Activated CD4-positive, CD25-positive, alpha-beta regulatory T cell treated with anti-CD3 and anti-CD28 coated beads, Interleukin-2, amount 50 U/mL, for 16 hours (primary cell): ENCODE measurements around the gene SCN4B.

Experiments
- DNase-seq: peaks from one replicate; pipeline ENCODE4 v3.0.0-alpha.2; 2020; ENCODE audit warnings: low read depth, low spot score

Gene SCN4B

DNA sequence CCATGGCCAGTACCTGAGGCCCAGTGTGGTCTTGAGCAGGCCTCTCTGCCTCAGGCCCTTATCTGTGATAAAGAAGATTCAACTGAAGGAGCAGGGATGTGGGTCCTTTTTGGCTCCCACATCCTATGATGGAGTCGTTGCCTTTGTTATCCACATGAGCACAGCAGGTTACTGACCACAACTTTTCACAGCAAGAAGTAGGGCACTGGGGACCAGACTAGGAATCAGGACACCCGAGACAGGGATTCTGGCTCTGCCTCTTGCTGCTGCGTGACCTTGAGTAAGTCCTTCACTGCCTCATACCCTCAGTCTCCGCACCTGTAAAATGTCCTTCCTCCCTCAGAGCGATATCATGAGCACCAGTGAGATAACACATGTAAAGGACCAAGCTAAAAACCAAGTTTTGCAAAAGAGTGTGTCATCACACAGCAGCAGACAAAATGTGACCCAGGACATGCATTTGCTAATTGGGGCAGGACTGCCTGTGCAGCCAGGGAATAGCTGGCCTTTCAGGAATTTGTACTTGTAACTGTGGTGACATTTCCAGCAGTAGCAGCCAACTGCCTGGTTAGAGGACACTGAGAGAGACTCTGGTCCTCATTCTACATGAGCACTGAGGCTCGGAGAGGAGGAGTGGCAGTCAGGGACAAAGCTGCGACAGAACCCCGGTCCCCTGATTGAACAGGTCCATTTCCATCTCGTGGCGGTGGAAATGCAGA is 52.6 kb downstream of the SCN4B start:
- no peak for DNase-seq

DNA sequence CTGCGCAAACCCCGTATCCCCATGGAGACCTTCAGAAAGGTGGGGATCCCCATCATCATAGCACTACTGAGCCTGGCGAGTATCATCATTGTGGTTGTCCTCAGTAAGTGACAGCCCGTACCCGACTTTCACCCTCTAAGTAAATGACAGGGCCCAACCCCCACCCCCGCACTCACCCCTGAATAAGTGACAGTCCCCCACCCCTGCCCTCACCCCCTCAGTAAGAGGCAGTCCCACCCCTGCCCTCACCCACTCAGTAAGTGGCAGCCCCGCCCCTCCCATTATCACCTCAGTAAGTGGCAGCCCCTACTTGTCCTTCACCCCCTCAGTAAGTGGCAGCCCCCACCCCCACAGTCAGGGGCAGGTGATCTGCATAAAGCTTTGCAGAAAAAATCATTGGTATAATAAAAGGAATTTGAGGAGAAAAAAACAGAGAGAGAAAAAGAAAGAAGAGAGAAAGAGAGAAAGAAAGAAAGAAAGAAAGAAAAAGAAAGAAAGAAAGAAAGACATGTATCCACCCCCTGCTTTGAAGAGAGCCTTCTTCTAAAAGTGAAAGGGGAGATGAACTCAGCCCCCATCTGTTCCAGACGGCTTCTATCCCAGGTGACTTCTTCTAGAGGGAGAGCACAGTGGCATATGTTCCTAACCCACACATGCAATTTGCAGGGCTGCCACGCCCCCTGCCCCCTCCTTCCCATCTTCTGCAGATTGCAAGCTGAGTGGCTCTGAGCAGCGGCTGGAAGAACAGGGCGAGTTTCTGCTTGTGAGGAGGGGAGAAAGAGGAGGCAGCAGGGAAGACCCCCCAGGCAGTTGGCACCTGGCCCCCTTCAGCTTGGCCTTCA is 53.4 kb downstream of the SCN4B start:
- no peak for DNase-seq

DNA sequence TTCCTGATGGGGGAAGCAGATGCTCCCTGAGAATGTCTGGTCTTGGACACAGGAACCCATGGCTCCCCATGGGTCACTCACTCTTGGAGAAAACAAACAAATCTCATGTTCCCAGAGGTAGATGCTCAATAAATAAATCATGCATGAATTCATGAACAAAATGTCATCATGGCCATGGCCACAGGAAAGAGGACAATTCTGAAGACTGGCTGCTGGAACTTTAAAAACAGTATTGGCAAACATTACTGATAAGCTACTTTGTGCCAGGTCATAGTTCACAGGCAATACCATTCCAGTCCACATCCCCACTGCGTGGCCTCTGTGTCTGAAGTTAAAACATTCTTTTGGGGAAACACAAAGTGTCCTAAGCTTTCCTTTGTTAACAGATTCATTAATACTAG is 56.7 kb downstream of the SCN4B start:
- DNase-seq = no peak

DNA sequence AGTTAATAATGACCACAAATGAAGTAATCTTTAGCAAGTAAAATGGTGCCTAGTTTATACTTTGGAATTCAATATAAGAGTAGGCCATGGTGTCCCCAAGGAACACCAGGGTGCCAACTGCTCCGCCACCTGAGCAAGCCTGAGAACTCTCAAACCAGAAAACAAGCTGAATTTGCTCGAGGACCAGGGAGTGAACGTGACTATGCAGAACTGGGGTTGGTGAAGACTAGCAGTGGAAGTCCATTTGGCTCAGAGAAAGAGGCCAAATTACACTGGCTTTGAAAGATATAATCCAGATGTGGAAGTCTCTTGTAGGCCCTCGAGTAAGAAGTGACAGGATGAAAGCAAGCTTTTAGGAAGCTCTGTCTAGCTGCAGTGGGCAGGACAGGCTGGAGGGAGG is 57.1 kb downstream of the SCN4B start:
- DNase-seq = no peak

DNA sequence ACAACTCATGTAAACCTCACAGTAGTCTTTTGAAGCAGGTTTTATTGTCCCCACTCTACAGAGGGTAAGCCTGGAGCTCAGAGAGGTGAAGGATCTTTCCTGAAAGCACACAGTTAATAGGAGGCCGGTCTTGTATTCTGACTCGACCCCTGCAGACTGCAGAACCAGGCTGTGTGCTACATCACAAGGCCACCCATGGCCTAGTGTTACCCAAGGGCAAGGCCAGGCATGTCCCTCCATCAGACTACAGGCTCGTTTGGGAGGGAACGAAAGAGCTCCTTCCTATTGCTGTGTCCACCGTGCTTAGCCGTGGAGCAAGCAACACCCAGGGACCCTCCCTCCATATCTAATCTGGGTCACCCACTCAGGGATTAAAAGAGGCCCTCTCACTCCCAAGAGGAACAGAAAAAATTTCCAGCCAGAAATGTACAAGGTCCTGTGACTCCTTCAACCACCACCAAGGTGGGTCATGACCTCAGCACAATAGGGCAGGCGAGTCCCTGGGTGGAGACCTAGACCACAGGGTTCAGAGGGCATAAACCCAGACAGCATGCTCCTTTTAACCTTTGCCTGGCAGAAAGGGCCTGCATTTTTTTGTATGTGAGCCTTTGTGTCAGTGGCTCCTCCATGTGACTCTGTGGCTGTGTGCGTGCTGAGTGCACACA is 59.6 kb downstream of the SCN4B start:
- no peak for DNase-seq

DNA sequence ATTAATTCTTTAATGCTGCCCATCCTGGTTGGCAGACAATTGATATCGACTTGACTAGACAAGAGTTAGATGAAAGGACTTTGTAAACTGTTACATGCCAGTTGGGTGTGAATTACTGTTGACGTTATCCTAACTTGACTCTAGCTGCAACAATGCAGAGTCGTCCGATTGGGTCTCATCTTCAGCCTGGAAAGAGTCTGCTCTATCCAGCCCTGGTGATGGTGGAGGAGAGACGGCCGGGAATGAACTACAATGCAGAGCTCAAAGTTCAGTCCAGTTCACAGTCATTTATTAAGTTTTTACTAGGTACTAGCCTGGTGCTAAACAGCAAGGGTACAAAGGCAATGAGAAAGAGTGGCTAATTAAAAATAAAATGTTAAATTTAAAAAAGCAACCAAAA is 60.9 kb downstream of the SCN4B start:
- no peak for DNase-seq

DNA sequence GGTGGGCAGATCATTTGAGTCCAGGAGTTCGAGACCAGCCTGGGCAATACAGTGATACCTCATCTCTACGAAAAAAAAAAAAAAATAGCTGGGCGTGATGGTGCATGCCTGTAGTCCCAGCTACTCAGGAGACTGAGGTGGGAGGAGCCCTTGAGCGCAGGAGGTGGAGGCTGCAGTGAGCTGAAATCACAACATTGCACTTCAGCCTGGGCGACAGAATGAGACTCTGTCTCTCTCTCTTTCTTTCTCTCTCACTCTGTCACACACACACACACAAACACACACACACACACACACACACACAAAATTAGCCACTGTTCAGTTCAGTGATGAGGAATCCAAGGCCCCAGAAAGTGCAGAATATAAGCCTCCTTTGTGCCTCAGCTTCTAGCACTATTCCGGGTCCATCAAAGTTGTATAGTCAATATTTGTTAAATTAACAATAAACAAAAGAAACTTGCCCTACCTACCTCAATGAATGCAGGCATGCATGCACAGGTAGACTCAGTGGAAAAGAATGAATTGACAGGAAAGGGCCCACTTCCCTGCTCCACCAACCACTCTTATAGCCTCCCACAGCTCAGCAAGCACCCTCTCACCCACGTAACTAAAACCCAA is 62.0 kb downstream of the SCN4B start:
- DNase-seq = no peak

DNA sequence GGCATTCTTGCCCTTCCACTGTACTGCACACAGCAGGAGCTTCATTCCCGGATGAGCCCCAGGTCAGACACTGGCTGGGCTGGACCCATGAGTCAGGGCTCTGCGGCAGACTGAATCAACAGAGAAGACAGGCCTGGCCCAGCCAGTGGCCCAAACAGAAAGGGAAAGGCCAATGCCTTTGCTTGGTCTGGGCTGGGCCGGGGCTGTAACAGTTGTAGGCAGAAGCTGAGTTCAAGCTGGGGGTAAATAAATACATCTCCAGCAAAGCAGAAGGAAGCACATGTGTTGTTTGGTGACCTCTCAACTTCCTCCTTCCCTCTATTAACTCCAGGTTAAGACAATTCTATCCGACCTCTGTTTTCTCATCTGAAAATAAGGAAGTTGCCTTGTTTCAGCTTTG is 64.1 kb downstream of the SCN4B start:
- DNase-seq = no peak

DNA sequence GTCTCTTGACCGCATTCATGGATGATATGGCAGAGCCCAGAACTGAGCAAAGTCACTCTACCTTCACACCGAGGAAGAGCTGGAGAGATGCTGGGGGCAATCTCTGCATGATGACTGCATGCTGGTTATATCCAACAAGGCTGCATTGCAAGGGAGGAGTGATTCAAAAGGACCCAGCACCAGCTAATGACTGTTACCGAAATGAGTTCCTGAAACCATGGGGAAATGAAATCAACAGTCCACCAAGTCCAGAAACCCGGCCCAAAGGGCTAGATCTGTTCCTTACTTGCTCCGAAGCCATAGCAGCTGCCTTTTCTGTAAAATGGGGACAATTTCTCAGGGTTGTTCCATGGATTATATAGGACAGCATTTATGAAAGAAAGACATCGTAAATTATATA is 64.7 kb downstream of the SCN4B start:
- no peak for DNase-seq

DNA sequence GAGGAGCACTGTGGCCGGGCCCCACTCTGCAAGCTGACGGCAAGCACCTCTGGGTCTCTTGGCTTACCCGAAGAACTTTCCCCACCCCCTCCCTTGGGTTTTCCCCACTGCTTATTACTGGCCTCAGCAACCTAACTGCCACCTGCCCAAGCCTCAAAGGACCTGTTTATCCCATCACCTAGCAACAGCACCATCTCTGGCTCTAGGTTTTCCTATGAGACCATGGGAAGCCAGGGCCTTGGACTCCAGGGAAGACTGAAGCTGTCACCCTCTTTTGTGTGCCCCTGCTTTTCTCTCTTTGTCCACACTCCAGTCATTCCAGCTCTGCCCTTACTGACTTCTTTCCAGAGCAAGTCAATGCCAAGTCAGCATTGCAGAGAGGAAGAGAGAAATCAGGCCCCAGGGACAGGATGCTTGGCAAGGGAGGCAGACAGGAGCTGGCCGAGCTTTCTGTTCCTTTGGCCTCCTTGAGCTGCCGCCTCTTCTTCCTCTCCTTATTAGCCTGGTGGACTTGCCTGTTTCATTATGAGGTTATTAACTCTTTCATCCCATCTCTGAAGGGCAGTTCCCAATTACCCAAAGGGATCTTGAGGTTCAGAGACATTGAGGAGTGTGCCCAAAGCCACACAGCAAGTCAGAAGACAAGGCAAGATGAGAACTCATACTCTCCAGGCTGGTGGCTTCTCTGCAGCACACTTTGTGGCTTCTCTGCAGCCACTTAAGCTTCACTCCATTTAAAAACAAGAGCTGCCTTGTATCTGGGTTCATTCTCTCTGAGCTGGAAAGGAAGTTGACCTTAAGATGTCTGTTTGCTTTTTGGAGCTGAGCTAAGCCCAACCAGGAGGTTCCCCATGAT is 65.5 kb downstream of the SCN4B start, which contains the start of gene SMIM35:
TSS of gene SMIM35 (minus strand) at position 51 of the 856 bp plus-strand sequence. CDS start 206 bp downstream, outside the sequence.
- no peak for DNase-seq

DNA sequence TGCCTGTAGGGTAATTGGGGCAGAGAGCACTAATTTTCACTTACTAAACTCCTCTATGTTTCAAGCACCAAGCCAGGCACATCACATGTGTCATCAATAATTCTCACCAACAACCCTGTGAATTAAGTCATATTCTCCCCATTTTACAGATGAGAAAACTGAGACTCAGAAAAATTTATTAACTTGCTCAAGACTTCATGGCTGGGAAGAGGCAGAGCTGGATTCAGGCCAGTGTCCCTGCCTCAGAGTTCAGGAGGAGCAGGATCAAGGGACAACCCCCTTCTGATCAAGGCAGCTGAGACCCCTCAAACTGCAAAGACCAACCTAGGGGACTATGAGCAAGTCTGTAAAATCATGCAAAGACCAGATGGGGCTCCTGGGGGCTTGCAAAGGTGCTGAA is 68.0 kb downstream of the SCN4B start:
- DNase-seq = no peak

DNA sequence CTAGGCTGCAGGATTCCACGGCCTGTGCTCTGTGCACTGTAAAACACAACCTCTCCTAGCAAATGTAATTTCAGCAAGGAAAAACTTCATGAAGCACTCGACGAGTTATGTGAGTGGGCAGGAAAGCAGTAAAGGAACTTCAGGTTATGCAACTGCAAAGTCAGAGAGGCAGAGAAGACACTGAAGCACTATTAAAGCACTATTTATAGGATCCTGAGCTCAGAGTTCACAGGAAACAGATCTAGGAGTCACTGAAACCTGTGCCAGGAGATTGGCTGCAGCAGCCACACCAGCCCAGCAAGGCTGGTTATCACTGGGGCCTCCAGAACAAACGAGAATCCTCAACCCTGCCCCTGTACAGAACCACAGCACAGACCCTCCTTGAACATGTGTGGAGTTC is 68.4 kb downstream of the SCN4B start:
- no peak for DNase-seq
